GM12878 (cell line): Measurements from ENCODE around the gene FOXO1. TPM values are rescaled to one million over a fixed set of nuclear protein-coding genes. Genes with fewer than 3 reads are reported as not detected.

ENCODE experiments used
- ATAC-seq: fragments of 200-7000 bp; cut with Tn5 transposase; 3 replicates; pipeline ENCODE4 v1.9.1; 2020; ENCODE audit warnings: mild to moderate bottlenecking, moderate library complexity
- BruUV-seq: library from RNA; stranded (reverse); fragments of 400-500 nt; replicated peaks from 2 replicates; lab custom pipeline; 2021; lab: Mats Ljungman, UMichigan
- CTCF ChIA-PET: fragments of 300-600 bp; sonication (Branson Sonifier 250); formaldehyde crosslinking; extraction: SDS; loops from one replicate; lab custom pipeline; 2021; ENCODE audit warnings: inconsistent platforms; lab: Yijun Ruan, JAX
- POLR2A ChIA-PET: fragments of 350-600 bp; formaldehyde crosslinking; extraction: SDS; loops from one replicate; lab custom pipeline; 2021; ENCODE audit warnings: inconsistent platforms; lab: Charles Lee
- RAD21 ChIA-PET: fragments of 300-600 bp; sonication (Branson Sonifier 250); formaldehyde crosslinking; loops from one replicate; lab custom pipeline; 2023; ENCODE audit warnings: antibody characterized with exemption; ENCODE audit not compliant: unreplicated experiment; lab: Charles Lee
- SMC1A ChIA-PET: fragments of 300-600 bp; sonication (Branson Sonifier 250); formaldehyde crosslinking; loops from one replicate; lab custom pipeline; 2023; ENCODE audit not compliant: unreplicated experiment, uncharacterized antibody; lab: Charles Lee
- DNase-seq: peaks from one replicate; pipeline ENCODE4 v3.0.0-alpha.2; 2011; ENCODE audit warnings: low read depth, low spot score
- FAIRE-seq: peaks from 3 replicates; lab custom pipeline; 2011; peaks lifted over from hg19 to GRCh38; lab: Jason Lieb, UNC
- H2AFZ ChIP-seq: 2 replicates; pipeline ENCODE4 v1.6.0; 2011; ENCODE audit warnings: low read depth, low read length, control low read depth; ENCODE audit not compliant: control insufficient read depth
- H3K27ac ChIP-seq: 2 replicates; pipeline ENCODE4 v1.5.1; 2011; ENCODE audit warnings: control low read depth; ENCODE audit not compliant: control insufficient read depth, insufficient read depth
- H3K27me3 ChIP-seq, 2 experiments: replicated peaks in 1 of 2; 2 replicates each; pipeline versions ENCODE4 v1.6.0 to v1.6.1; 2011; ENCODE audit warnings: low read length in 1 of 2; ENCODE audit not compliant: control insufficient read depth in 2 of 2, insufficient read depth in 2 of 2
- H3K36me3 ChIP-seq, 2 experiments: 2 replicates each; pipeline ENCODE4 v1.5.1; 2011; ENCODE audit warnings: low read length in 1 of 2; ENCODE audit not compliant: control insufficient read depth in 2 of 2, insufficient read depth in 2 of 2
- H3K4me1 ChIP-seq: 2 replicates; pipeline ENCODE4 v1.6.1; 2011; ENCODE audit warnings: mild to moderate bottlenecking, low read length, moderate library complexity, mixed read lengths; ENCODE audit not compliant: control insufficient read depth, insufficient read depth
- H3K4me2 ChIP-seq: 2 replicates; pipeline ENCODE4 v1.6.0; 2011; ENCODE audit warnings: control low read depth; ENCODE audit not compliant: control insufficient read depth, insufficient read depth
- H3K4me3 ChIP-seq: fragments of 200-600 bp; sonication (generic); 2 replicates; pipeline ENCODE4 v1.5.1; 2016
- H3K79me2 ChIP-seq: 2 replicates; pipeline ENCODE4 v1.6.0; 2011; ENCODE audit warnings: low read length; ENCODE audit not compliant: control insufficient read depth, insufficient read depth
- H3K9ac ChIP-seq: 2 replicates; pipeline ENCODE4 v1.8.0; 2011; ENCODE audit warnings: low read length, control low read depth, mixed read lengths; ENCODE audit not compliant: control insufficient read depth, insufficient read depth
- H3K9me3 ChIP-seq: replicated peaks from 3 replicates; pipeline ENCODE4 v1.5.1; 2011; ENCODE audit warnings: mild to moderate bottlenecking, low read length; ENCODE audit not compliant: control insufficient read depth, insufficient read depth
- H4K20me1 ChIP-seq: 2 replicates; pipeline ENCODE4 v1.6.0; 2011; ENCODE audit not compliant: control insufficient read depth, insufficient read depth
- ATF3 ChIP-seq: IDR thresholded peaks from 2 replicates; pipeline ENCODE4 v1.6.1; 2011; ENCODE audit warnings: low read depth, mild to moderate bottlenecking, low read length, moderate library complexity, borderline replicate concordance; ENCODE audit errors: extremely low read depth
- EZH2 ChIP-seq: IDR thresholded peaks from 2 replicates; pipeline ENCODE4 v1.6.1; 2012; ENCODE audit warnings: low read depth, mild to moderate bottlenecking, control low read depth, inconsistent platforms, low read length, borderline replicate concordance; ENCODE audit not compliant: control insufficient read depth
- FOS ChIP-seq: IDR thresholded peaks from 3 replicates; pipeline ENCODE4 v1.6.1; 2011; ENCODE audit warnings: borderline replicate concordance; ENCODE audit not compliant: insufficient read length; ENCODE audit errors: extremely low read depth
- FOXK2 ChIP-seq: fragments of 450-650 bp; IDR thresholded peaks from 2 replicates; pipeline ENCODE4 v1.6.1; 2017; ENCODE audit warnings: mild to moderate bottlenecking, moderate library complexity
- HDAC2 ChIP-seq: fragments of 200-600 bp; sonication (generic); IDR thresholded peaks from 2 replicates; pipeline ENCODE4 v1.6.1; 2017
- KDM1A ChIP-seq: fragments of 200-600 bp; sonication (generic); IDR thresholded peaks from 2 replicates; pipeline ENCODE4 v1.6.1; 2016; ENCODE audit warnings: borderline replicate concordance
- NR2C2 ChIP-seq: IDR thresholded peaks from 2 replicates; pipeline ENCODE4 v1.6.1; 2011; ENCODE audit warnings: borderline replicate concordance, low read depth; ENCODE audit not compliant: control insufficient read depth, insufficient read length
- PML ChIP-seq: IDR thresholded peaks from 2 replicates; pipeline ENCODE4 v1.6.1; 2012; ENCODE audit warnings: low read length, inconsistent platforms
- POU2F2 ChIP-seq: IDR thresholded peaks from 3 replicates; pipeline ENCODE4 v1.6.1; 2011; ENCODE audit warnings: low read depth, mild to moderate bottlenecking, low read length, borderline replicate concordance
- SIN3A ChIP-seq: IDR thresholded peaks from 2 replicates; pipeline ENCODE4 v1.6.1; 2012; ENCODE audit warnings: low read depth, low read length, improper control_type of control experiment
- SMAD5 ChIP-seq: IDR thresholded peaks from 2 replicates; pipeline ENCODE4 v1.6.1; 2016; ENCODE audit warnings: antibody characterized with exemption, low read depth
- SREBF2 ChIP-seq: IDR thresholded peaks from 2 replicates; pipeline ENCODE4 v1.6.1; 2012; ENCODE audit warnings: mild to moderate bottlenecking, low read length
- SRF ChIP-seq, 2 experiments: IDR thresholded peaks; 2 replicates each; pipeline ENCODE4 v1.6.1; 2011; ENCODE audit warnings: low read depth in 2 of 2, low read length in 2 of 2, mild to moderate bottlenecking in 1 of 2, moderate library complexity in 1 of 2
- USF2 ChIP-seq: IDR thresholded peaks from 2 replicates; pipeline ENCODE4 v1.6.1; 2011; ENCODE audit warnings: low read depth, low read length, improper control_type of control experiment, borderline replicate concordance
- ZNF622 ChIP-seq: fragments of 450-650 bp; IDR thresholded peaks from 2 replicates; pipeline ENCODE4 v1.6.1; 2017; ENCODE audit warnings: mild to moderate bottlenecking, inconsistent platforms
- WGBS: methylation state at CpG from one replicate; pipeline ENCODE4 v1.1.6; 2016; ENCODE audit warnings: low lambda C conversion rate; ENCODE audit not compliant: insufficient replicate concordance, insufficient coverage; ENCODE audit errors: missing lambda C conversion rate; 5-methylcytosine and 5-hydroxymethylcytosine counted together
- in situ Hi-C: fragments of 300-500 bp; cut with MboI; formaldehyde crosslinking; loops from 9 replicates; pipeline ENCODE4 v1.14.3; 2018; ENCODE audit warnings: mixed read lengths
- intact Hi-C: fragments of 100-400 bp; cut with micrococcal nuclease; formaldehyde crosslinking; loops from one replicate; pipeline ENCODE4 v1.14.2; 2022; ENCODE audit not compliant: unreplicated experiment
- polyA plus RNA-seq, 11 experiments: library from polyadenylated mRNA; depleted of rRNA in 4 of 11; unstranded in 6 of 11; stranded (reverse) in 5 of 11; fragments of >200 nt; fragmentation: Nextera tagmentation in 4 of 11; fragmentation: Illumina TruSeq in 1 of 11; extraction: Ambion mirVana in 4 of 11; extraction: Trizol in 1 of 11; gene quantifications; 1 replicate in 1 of 11; 2 replicates in 10 of 11; pipeline versions ENCODE4 v1.2.1 to v1.2.3, GENCODE V29; 2011 to 2016; ENCODE audit warnings: inconsistent platforms in 2 of 11, missing spikeins in 2 of 11, low read depth in 1 of 11
- total RNA-seq, 4 experiments: library from RNA; depleted of rRNA in 3 of 4; stranded (reverse); fragments of >200 nt in 3 of 4; fragmentation: Illumina TruSeq in 1 of 4; extraction: Trizol in 1 of 4; gene quantifications; 2 replicates each; pipeline versions ENCODE4 v1.2.1 to v1.2.3, GENCODE V29; 2013 to 2021
- TF ChIP-seq, protein P1 (sequence below): fragments of 450-650 bp; IDR thresholded peaks from 2 replicates; pipeline ENCODE4 v1.6.1; 2016; ENCODE audit warnings: mild to moderate bottlenecking
- TF ChIP-seq, protein P2 (sequence below): fragments of 450-650 bp; formaldehyde crosslinking; IDR thresholded peaks from 2 replicates; pipeline ENCODE4 v1.5.0; 2022; ENCODE audit warnings: mild to moderate bottlenecking, missing genetic modification characterization

Gene FOXO1
- total and polyA plus RNA-seq, 10 of the 15 experiments (the other 5 are each of a cell fraction or from before 2014, with no cell fraction given): 0.58 to 8.3 (median 0.88) TPM

- Histone ChIP-seq H3K27ac (no peak overlapping the region), H3K79me2 (no peaks in the 10 kb centered on the region), H3K9ac (no peak overlapping the region), H3K4me1 (peaks cover 1% of the 10 kb centered on the region), H3K4me3 (no peak overlapping the region), H4K20me1 (no peaks in the 10 kb centered on the region), H3K27me3 (no peaks in the 10 kb centered on the region), H3K4me2 (no peak overlapping the region), H2AFZ (no peak overlapping the region), H3K36me3 (no peaks in the 10 kb centered on the region), H3K9me3 (no peaks in the 10 kb centered on the region)
- 49% methylated on average over 4 of the region's 4 CpGs for WGBS
- RAD21 ChIA-PET: interaction anchor here (0.9 to 2.5 kb wide), 6 partner anchors 9 to 603 kb away, joined by 3 to 20 read pairs (median 4); no protein-coding TSS in a partner anchor
- SMC1A ChIA-PET: interaction anchor here (0.6 to 4.2 kb wide), 14 partner anchors 10 to 913 kb away, joined by 3 to 14 read pairs (median 3); no protein-coding TSS in a partner anchor
- intact Hi-C loops (no loop called here), in situ Hi-C loops (no loop called here)
- TF ChIP-seq FOS (no peak), POU2F2 (no peak), EZH2 (no peak), PML (no peak), NR2C2 (no peak), SIN3A (no peak), SMAD5 (no peak), SREBF2 (no peak), ZNF622 (no peak), ATF3 (no peak), SRF (IDR thresholded peaks at IDR 0.05; ENCODE audit: low read depth in 2 of 2, low read length in 2 of 2) (no peak), FOXK2 (no peak), HDAC2 (no peak), KDM1A (no peak), USF2 (no peak)
- TF ChIP-seq, protein P1, sequence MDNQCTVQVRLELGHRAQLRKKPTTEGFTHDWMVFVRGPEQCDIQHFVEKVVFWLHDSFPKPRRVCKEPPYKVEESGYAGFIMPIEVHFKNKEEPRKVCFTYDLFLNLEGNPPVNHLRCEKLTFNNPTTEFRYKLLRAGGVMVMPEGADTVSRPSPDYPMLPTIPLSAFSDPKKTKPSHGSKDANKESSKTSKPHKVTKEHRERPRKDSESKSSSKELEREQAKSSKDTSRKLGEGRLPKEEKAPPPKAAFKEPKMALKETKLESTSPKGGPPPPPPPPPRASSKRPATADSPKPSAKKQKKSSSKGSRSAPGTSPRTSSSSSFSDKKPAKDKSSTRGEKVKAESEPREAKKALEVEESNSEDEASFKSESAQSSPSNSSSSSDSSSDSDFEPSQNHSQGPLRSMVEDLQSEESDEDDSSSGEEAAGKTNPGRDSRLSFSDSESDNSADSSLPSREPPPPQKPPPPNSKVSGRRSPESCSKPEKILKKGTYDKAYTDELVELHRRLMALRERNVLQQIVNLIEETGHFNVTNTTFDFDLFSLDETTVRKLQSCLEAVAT: no peak
- TF ChIP-seq, protein P2, sequence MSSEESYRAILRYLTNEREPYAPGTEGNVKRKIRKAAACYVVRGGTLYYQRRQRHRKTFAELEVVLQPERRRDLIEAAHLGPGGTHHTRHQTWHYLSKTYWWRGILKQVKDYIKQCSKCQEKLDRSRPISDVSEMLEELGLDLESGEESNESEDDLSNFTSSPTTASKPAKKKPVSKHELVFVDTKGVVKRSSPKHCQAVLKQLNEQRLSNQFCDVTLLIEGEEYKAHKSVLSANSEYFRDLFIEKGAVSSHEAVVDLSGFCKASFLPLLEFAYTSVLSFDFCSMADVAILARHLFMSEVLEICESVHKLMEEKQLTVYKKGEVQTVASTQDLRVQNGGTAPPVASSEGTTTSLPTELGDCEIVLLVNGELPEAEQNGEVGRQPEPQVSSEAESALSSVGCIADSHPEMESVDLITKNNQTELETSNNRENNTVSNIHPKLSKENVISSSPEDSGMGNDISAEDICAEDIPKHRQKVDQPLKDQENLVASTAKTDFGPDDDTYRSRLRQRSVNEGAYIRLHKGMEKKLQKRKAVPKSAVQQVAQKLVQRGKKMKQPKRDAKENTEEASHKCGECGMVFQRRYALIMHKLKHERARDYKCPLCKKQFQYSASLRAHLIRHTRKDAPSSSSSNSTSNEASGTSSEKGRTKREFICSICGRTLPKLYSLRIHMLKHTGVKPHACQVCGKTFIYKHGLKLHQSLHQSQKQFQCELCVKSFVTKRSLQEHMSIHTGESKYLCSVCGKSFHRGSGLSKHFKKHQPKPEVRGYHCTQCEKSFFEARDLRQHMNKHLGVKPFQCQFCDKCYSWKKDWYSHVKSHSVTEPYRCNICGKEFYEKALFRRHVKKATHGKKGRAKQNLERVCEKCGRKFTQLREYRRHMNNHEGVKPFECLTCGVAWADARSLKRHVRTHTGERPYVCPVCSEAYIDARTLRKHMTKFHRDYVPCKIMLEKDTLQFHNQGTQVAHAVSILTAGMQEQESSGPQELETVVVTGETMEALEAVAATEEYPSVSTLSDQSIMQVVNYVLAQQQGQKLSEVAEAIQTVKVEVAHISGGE: no peak
- no TSS peak for BruUV-seq
- ATAC-seq (peak; percentile 25; the same call in 1 of the 3 replicates), FAIRE-seq (no peak), DNase-seq (no peak)
- CTCF ChIA-PET: interaction anchor here (0.7 to 3.8 kb wide), 8 partner anchors 10 to 989 kb away, joined by 3 to 28 read pairs (median 4); no protein-coding TSS in a partner anchor
- POLR2A ChIA-PET: no interaction called here
These were observed 6.4 kb upstream of the FOXO1 start for GRCh38 chr13:40672765-40673397.
